Tibial artery (tissue), 4 donors: ENCODE results near the gene CRACDL.

Experiments used
- DNase-seq, 2 donors: peaks; one replicate each; pipeline ENCODE4 v3.0.0-alpha.2; 2019
- H3K27ac ChIP-seq, 2 donors: fragments of 200-600 bp; sonication (generic) in 1 of 2; 1 replicate in 1 of 2; 2 replicates in 1 of 2; pipeline ENCODE4 v1.5.1; 2018 to 2019; ENCODE audit warnings: mild to moderate bottlenecking in 1 of 2
- H3K27me3 ChIP-seq, 2 donors: fragments of 200-600 bp; sonication (generic) in 1 of 2; one replicate each; pipeline versions ENCODE4 v1.5.1 to v1.6.0; 2016 to 2019
- H3K36me3 ChIP-seq, 3 donors: fragments of 200-600 bp; sonication (generic) in 2 of 3; one replicate each; pipeline ENCODE4 v1.5.1; 2016 to 2019; ENCODE audit warnings: mild to moderate bottlenecking in 2 of 3
- H3K4me1 ChIP-seq, 4 donors: fragments of 200-600 bp; sonication (generic) in 2 of 4; 1 replicate in 3 of 4; 2 replicates in 1 of 4; pipeline ENCODE4 v1.5.1; 2016 to 2019
- H3K4me3 ChIP-seq, 2 donors: fragments of 200-600 bp; sonication (generic) in 1 of 2; 1 replicate in 1 of 2; 2 replicates in 1 of 2; pipeline ENCODE4 v1.5.1; 2018 to 2019; ENCODE audit warnings: mild to moderate bottlenecking in 2 of 2
- H3K9me3 ChIP-seq, 3 donors: fragments of 200-600 bp; sonication (generic) in 1 of 3; one replicate each; pipeline ENCODE4 v1.5.1; 2016 to 2019
- intact Hi-C: fragments of 100-400 bp; cut with DNase I; formaldehyde crosslinking; loops from one replicate; pipeline ENCODE4 v1.15.0; 2023; ENCODE audit warnings: low total_unique reads
- TF ChIP-seq, protein P1 (sequence below), 2 experiments: fragments of 200-600 bp in 1 of 2; fragments of 450-650 bp in 1 of 2; IDR thresholded peaks; one replicate each; pipeline ENCODE4 v1.5.1; 2017 to 2019; ENCODE audit warnings: antibody characterized with exemption in 2 of 2, mild to moderate bottlenecking in 1 of 2, moderate library complexity in 1 of 2

CRACDL gene

DNA sequence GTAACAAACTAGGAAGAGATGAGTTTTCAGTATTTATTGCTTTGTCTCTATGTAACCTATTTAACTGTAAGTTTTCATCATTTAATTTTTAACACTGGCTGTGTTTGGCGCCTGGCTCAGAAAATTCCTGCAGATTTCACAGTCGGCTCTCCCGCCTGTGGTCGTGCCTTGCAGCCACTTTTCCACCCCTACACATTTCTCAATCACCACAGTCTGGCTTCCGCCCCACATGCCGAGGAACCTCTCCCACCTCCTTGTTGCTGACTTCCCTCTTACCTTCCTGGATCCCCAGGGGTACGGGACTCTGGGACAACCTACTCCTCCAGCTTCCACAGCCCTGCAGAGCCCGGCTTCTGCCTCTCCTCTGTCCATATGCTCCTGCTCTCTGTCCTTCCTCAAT, 163.5 kb downstream of the CRACDL start:
- H3K4me3 ChIP-seq: no peak overlapping the region
- peaks cover 0 to 37% (median 32%) of the 10 kb centered on the region in 4 donors for H3K4me1 ChIP-seq
- TF ChIP-seq, protein P1, sequence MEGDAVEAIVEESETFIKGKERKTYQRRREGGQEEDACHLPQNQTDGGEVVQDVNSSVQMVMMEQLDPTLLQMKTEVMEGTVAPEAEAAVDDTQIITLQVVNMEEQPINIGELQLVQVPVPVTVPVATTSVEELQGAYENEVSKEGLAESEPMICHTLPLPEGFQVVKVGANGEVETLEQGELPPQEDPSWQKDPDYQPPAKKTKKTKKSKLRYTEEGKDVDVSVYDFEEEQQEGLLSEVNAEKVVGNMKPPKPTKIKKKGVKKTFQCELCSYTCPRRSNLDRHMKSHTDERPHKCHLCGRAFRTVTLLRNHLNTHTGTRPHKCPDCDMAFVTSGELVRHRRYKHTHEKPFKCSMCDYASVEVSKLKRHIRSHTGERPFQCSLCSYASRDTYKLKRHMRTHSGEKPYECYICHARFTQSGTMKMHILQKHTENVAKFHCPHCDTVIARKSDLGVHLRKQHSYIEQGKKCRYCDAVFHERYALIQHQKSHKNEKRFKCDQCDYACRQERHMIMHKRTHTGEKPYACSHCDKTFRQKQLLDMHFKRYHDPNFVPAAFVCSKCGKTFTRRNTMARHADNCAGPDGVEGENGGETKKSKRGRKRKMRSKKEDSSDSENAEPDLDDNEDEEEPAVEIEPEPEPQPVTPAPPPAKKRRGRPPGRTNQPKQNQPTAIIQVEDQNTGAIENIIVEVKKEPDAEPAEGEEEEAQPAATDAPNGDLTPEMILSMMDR (IDR thresholded peaks at IDR 0.05): no peak
- H3K27ac ChIP-seq: no peak overlapping the region
- H3K9me3 ChIP-seq: no peaks in the 10 kb centered on the region
- H3K36me3 ChIP-seq: no peaks in the 10 kb centered on the region
- H3K27me3 ChIP-seq: no peaks in the 10 kb centered on the region
- no peak for DNase-seq
- intact Hi-C loops: no loop called here

DNA sequence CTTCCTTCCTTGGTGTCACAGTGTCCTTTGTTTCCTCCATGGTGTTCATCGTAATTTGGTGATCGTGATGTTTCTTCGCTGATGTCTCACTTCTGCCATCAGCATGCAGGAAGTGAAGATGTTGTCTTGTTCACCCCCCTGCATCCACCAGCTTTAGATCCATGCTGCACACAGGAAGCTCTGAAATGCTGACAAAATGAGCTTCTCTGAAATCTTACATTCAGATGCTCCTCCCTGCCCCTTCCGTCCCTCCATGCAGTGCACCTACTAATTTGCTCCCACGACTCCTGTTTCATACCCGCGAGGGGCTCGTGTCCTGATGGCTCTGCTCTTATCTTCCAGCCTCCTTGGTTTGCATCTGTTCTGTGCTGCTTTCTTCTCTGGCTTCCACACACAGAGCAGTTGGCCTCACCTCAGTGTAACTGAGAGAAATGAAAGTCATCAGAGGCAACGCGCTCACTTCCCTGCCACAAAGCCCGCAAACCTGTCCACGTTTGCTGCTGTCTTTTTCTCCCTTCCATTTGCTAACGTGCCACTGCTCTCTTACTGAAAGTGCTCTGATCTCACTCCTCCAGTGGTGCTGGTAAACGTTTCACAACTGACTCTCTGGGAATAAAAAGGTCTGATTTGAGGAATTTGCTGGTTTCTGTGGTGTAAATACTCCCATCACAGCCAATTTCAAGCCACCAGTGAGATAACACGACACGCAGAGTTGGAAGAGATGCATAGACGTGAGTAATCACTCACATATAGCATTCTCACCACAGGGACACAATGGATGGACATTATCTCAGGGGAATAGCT, 164.1 kb downstream of the CRACDL start:
- H3K9me3 ChIP-seq: no peaks in the 10 kb centered on the region
- TF ChIP-seq, protein P1 (IDR thresholded peaks at IDR 0.05): no peak
- no peak overlapping the region for H3K27ac ChIP-seq
- no peak for DNase-seq
- H3K27me3 ChIP-seq: no peaks in the 10 kb centered on the region
- H3K4me1 ChIP-seq: peaks cover 0 to 37% (median 32%) of the 10 kb centered on the region in 4 donors
- no peak overlapping the region for H3K4me3 ChIP-seq
- intact Hi-C loops: no loop called here
- H3K36me3 ChIP-seq: no peaks in the 10 kb centered on the region

DNA sequence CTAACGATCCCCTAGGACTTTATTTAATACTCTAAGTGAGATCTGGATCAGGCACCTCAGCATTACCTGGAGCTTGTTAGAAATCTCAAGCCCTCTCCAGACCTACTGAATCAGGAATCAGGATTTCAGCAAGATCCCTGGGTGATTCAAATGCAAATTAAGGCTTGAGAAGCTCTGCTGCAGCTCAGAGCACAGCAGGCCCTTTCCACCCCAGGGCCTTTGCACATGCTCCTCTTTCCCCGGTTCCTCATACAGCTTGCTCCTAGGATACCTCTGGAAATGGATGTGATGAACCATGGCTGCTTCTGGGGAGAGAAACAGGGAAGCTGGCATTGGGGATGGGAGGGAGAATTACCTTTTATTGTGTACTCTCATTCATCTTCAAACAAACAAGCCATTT, 164.8 kb downstream of the CRACDL start:
- Histone ChIP-seq H3K27me3 (no peaks in the 10 kb centered on the region), H3K9me3 (no peaks in the 10 kb centered on the region), H3K4me3 (no peak overlapping the region), H3K27ac (no peak overlapping the region), H3K4me1 (peaks cover 0 to 32% (median 29%) of the 10 kb centered on the region in 4 donors), H3K36me3 (no peaks in the 10 kb centered on the region)
- TF ChIP-seq, protein P1 (IDR thresholded peaks at IDR 0.05): no peak
- intact Hi-C loops: no loop called here
- DNase-seq: no peak

DNA sequence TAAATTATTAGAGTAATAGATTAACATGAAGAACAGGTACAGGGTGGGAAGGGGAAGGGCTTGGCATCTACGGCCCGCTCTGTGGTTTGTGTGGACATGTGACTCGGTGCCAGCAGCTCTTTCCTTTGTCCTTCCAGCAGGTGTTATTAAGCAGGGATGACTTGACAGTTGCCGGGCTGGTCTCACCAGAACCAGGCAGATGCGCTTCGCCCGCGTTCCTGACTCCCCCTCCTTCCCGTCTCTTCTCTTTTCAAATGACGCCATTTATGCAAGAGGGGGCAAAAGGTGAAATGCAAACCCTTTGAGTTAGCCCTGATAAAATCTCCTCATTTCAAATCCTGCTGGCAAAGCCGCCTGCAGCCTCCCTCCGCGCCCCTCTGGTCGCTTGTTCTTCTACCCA, 166.2 kb downstream of the CRACDL start:
- Histone ChIP-seq H3K4me3 (no peak overlapping the region), H3K4me1 (peaks cover 0 to 17% (median 14%) of the 10 kb centered on the region in 4 donors)
- no peak for DNase-seq

DNA sequence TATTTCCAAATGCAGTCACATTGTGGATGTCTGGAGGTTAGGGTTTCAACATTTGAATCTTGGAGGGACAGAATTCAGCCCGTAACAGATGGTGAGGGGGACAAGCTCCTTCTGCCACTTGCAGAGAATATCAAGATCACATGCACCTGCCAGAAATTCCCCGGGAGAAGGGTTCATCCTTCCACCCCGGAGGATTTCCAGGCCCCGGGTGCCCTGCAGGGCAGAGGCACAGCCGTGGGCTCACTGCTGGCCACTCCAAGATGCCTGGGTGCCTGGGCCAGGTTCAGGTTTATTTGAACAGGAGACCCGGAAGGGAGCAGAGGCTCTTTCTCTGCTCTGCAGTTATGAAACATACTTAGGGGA, 166.9 kb downstream of the CRACDL start:
- no peaks in the 10 kb centered on the region for H3K27me3 ChIP-seq
- peaks cover 0 to 15% (median 12%) of the 10 kb centered on the region in 4 donors for H3K4me1 ChIP-seq
- no peak for DNase-seq
- intact Hi-C loops: no loop called here
- H3K27ac ChIP-seq: peak overlapping the region in 1 of 2 donors; percentile 5
- no peak overlapping the region for H3K4me3 ChIP-seq
- TF ChIP-seq, protein P1 (IDR thresholded peaks at IDR 0.05): no peak
- no peaks in the 10 kb centered on the region for H3K36me3 ChIP-seq
- H3K9me3 ChIP-seq: no peaks in the 10 kb centered on the region

More for the DNA sequence above, 166.2 kb downstream of the CRACDL start:
- TF ChIP-seq, protein P1 (IDR thresholded peaks at IDR 0.05): no peak
- Histone ChIP-seq H3K27me3 (no peaks in the 10 kb centered on the region), H3K36me3 (no peaks in the 10 kb centered on the region), H3K27ac (no peak overlapping the region), H3K9me3 (no peaks in the 10 kb centered on the region)
- intact Hi-C loops: no loop called here
